Measurements from ENCODE around the gene ACTBL2. TPM values are rescaled to one million over a fixed set of nuclear protein-coding genes. Genes with fewer than 3 reads are reported as not detected.
"Not testable (repeated sequence)": the region's sequence is repeated elsewhere in the genome, so short reads cannot be mapped to it uniquely, and the experiment has no call there.

Gene ACTBL2
- total RNA-seq, 1 experiment from 2014 or later: 0.11 TPM

- H3K4me1 ChIP-seq (ENCODE audit: insufficient read depth, low read length): peaks cover 2% of the 10 kb centered on the region; the same call in 1 of the 2 replicates
- H3K9me2 ChIP-seq (replicated peaks; ENCODE audit: low read length): no peaks in the 10 kb centered on the region
- ChIA-PET CTCF (no interaction called here), POLR2A (ENCODE audit: unreplicated experiment) (no interaction called here)
- BruUV-seq (replicated peaks): no TSS peak
- H3K4me3 ChIP-seq (ENCODE audit: low read length): no peak overlapping the region
- ATAC-seq (no peak), DNase-seq (no peak)
- intact Hi-C loops (cut with micrococcal nuclease): no loop called here
- H3K36me3 ChIP-seq (ENCODE audit: low read depth, low read length): no peaks in the 10 kb centered on the region
- H3K79me2 ChIP-seq (ENCODE audit: low read length): no peaks in the 10 kb centered on the region
- no peak for TF ChIP-seq EZH2phosphoT487 (IDR thresholded peaks at IDR 0.05; ENCODE audit: borderline replicate concordance, low read length)
- TF ChIP-seq CTCF (conservative IDR thresholded peaks at IDR 0.05; ENCODE audit: low read depth, low read length): no peak
- TF ChIP-seq EZH2 (IDR thresholded peaks at IDR 0.05; ENCODE audit: low read length, unreplicated experiment): no peak
- no peaks in the 10 kb centered on the region for H4K20me1 ChIP-seq (ENCODE audit: low read length)
- no peaks in the 10 kb centered on the region for H3F3A ChIP-seq (ENCODE audit: low read length, unreplicated experiment)
- no peak overlapping the region for H2AFZ ChIP-seq (ENCODE audit: low read length)
- H3K4me2 ChIP-seq (ENCODE audit: low read length): no peak overlapping the region
- H3K27me3 ChIP-seq (ENCODE audit: low read length): no peaks in the 10 kb centered on the region
- no peak overlapping the region for H3K9ac ChIP-seq (ENCODE audit: low read length)
- H3K9me3 ChIP-seq (ENCODE audit: low read length): no peaks in the 10 kb centered on the region
- H3K27ac ChIP-seq (ENCODE audit: low read length): no peak overlapping the region
These were observed 45.3 kb upstream of the ACTBL2 start for GRCh38 chr5:57527870-57528269.

GRCh38 chr5:57524348-57525060, 41.9 kb upstream of the ACTBL2 start:
- no TSS peak for BruUV-seq (replicated peaks)
- Histone ChIP-seq H3K27ac (ENCODE audit: low read length) (no peak overlapping the region), H3K36me3 (ENCODE audit: low read depth, low read length) (no peaks in the 10 kb centered on the region), H4K20me1 (ENCODE audit: low read length) (no peaks in the 10 kb centered on the region), H2AFZ (ENCODE audit: low read length) (no peak overlapping the region), H3K9me3 (ENCODE audit: low read length) (no peaks in the 10 kb centered on the region), H3F3A (ENCODE audit: low read length, unreplicated experiment) (no peaks in the 10 kb centered on the region), H3K27me3 (ENCODE audit: low read length) (no peaks in the 10 kb centered on the region), H3K4me2 (ENCODE audit: low read length) (no peak overlapping the region), H3K9ac (ENCODE audit: low read length) (no peak overlapping the region), H3K9me2 (replicated peaks; ENCODE audit: low read length) (no peaks in the 10 kb centered on the region), H3K4me3 (ENCODE audit: low read length) (no peak overlapping the region), H3K79me2 (ENCODE audit: low read length) (no peaks in the 10 kb centered on the region), H3K4me1 (ENCODE audit: insufficient read depth, low read length) (no peaks in the 10 kb centered on the region)
- DNase-seq (no peak), ATAC-seq (no peak)
- ChIA-PET POLR2A (ENCODE audit: unreplicated experiment) (no interaction called here), CTCF (no interaction called here)
- intact Hi-C loops (cut with micrococcal nuclease): no loop called here
- TF ChIP-seq CTCF (conservative IDR thresholded peaks at IDR 0.05; ENCODE audit: low read depth, low read length): no peak
- TF ChIP-seq EZH2phosphoT487 (IDR thresholded peaks at IDR 0.05; ENCODE audit: borderline replicate concordance, low read length): no peak
- TF ChIP-seq EZH2 (IDR thresholded peaks at IDR 0.05; ENCODE audit: low read length, unreplicated experiment): no peak

GRCh38 chr5:57522477-57522876, 39.9 kb upstream of the ACTBL2 start:
- H3K27ac ChIP-seq (ENCODE audit: low read length); H3K36me3 ChIP-seq (ENCODE audit: low read depth, low read length); H4K20me1 ChIP-seq (ENCODE audit: low read length); intact Hi-C loops (cut with micrococcal nuclease); H3K9me3 ChIP-seq (ENCODE audit: low read length); H3K27me3 ChIP-seq (ENCODE audit: low read length); H2AFZ ChIP-seq (ENCODE audit: low read length); H3K79me2 ChIP-seq (ENCODE audit: low read length); CTCF ChIA-PET; H3F3A ChIP-seq (ENCODE audit: low read length, unreplicated experiment); DNase-seq; H3K9ac ChIP-seq (ENCODE audit: low read length); H3K4me3 ChIP-seq (ENCODE audit: low read length); ATAC-seq; H3K9me2 ChIP-seq (replicated peaks; ENCODE audit: low read length); H3K4me2 ChIP-seq (ENCODE audit: low read length); H3K4me1 ChIP-seq (ENCODE audit: insufficient read depth, low read length); POLR2A ChIA-PET (ENCODE audit: unreplicated experiment); BruUV-seq (replicated peaks): not testable (repeated sequence)

- not testable (repeated sequence) for DNase-seq; BruUV-seq (replicated peaks); ATAC-seq
These were observed 35.8 kb upstream of the ACTBL2 start for GRCh38 chr5:57518415-57518814.

More at GRCh38 chr5:57518415-57518814, 35.8 kb upstream of the ACTBL2 start:
- H3K9me2 ChIP-seq (replicated peaks; ENCODE audit: low read length); H3K4me3 ChIP-seq (ENCODE audit: low read length); H3K27ac ChIP-seq (ENCODE audit: low read length); H3K4me2 ChIP-seq (ENCODE audit: low read length); POLR2A ChIA-PET (ENCODE audit: unreplicated experiment); H2AFZ ChIP-seq (ENCODE audit: low read length); H3K27me3 ChIP-seq (ENCODE audit: low read length); H3K9me3 ChIP-seq (ENCODE audit: low read length); CTCF ChIA-PET; H3K79me2 ChIP-seq (ENCODE audit: low read length); H3K4me1 ChIP-seq (ENCODE audit: insufficient read depth, low read length); intact Hi-C loops (cut with micrococcal nuclease); H4K20me1 ChIP-seq (ENCODE audit: low read length); H3F3A ChIP-seq (ENCODE audit: low read length, unreplicated experiment); H3K9ac ChIP-seq (ENCODE audit: low read length); H3K36me3 ChIP-seq (ENCODE audit: low read depth, low read length): not testable (repeated sequence)

All from PC-3 (cell line).